Fibroblast of pulmonary artery (primary cell): ENCODE data around the gene NXPH3.

Experiments used
- DNase-seq: peaks from one replicate; pipeline ENCODE4 v3.0.0-alpha.2; 2010; ENCODE audit warnings: low read depth
- H3K4me3 ChIP-seq: replicated peaks from 2 replicates; pipeline ENCODE4 v1.5.1; 2011; ENCODE audit warnings: low read depth, mild to moderate bottlenecking, control low read depth, low read length, moderate library complexity
- TF ChIP-seq, protein P1 (sequence below): IDR thresholded peaks from 2 replicates; pipeline ENCODE4 v1.5.1; 2011; ENCODE audit warnings: mild to moderate bottlenecking, control low read depth, low read length, inconsistent platforms; ENCODE audit errors: missing control alignments

NXPH3 gene

GRCh38 chr17:49629447-49629846 is 53.8 kb downstream of the NXPH3 start:
- H3K4me3 ChIP-seq = no peak overlapping the region
- TF ChIP-seq, protein P1, sequence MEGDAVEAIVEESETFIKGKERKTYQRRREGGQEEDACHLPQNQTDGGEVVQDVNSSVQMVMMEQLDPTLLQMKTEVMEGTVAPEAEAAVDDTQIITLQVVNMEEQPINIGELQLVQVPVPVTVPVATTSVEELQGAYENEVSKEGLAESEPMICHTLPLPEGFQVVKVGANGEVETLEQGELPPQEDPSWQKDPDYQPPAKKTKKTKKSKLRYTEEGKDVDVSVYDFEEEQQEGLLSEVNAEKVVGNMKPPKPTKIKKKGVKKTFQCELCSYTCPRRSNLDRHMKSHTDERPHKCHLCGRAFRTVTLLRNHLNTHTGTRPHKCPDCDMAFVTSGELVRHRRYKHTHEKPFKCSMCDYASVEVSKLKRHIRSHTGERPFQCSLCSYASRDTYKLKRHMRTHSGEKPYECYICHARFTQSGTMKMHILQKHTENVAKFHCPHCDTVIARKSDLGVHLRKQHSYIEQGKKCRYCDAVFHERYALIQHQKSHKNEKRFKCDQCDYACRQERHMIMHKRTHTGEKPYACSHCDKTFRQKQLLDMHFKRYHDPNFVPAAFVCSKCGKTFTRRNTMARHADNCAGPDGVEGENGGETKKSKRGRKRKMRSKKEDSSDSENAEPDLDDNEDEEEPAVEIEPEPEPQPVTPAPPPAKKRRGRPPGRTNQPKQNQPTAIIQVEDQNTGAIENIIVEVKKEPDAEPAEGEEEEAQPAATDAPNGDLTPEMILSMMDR = no peak
- DNase-seq = no peak

DNA sequence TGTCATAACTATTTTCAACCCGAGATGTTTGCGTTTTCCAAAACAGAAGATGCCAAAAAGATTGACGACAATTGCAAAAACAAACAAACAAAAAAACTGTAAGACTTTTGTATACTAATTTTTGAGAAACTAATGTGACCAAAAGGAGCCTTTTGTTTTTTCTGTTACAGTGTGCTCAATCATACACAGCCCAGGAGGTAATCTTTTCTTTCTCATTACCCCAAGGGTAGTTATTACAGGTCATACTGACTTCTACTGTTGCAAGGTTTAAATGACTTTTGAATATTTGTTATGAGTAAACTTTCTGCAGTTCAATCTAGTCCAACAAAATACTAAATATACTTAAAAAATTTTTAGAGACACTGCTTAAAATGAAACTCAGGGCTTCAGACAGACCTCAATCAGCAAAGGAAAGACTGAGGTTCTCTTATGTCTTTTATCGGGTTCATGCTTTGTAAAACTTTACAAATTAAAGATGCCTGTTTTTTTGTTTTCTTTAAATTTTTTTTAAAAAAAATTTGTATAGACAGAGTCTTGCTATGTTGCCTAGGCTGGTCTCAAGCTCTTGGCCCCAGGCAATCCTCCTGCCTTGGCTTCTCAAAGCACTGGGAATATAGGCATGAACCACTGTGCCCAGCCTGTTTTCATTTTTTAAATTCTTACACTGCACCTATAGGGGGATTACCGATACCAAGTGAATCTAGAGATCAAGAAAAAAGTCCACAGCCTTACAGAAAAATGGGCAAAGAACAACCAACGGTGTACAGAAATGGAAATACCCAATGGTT is 54.6 kb downstream of the NXPH3 start:
- TF ChIP-seq, protein P1 = no peak
- no peak overlapping the region for H3K4me3 ChIP-seq

GRCh38 chr17:49631496-49631895 is 55.8 kb downstream of the NXPH3 start:
- TF ChIP-seq, protein P1 = no peak
- no peak for DNase-seq
- no peak overlapping the region for H3K4me3 ChIP-seq

More for the DNA sequence above, 54.6 kb downstream of the NXPH3 start:
- no peak for DNase-seq
